Tibial nerve (tissue), 4 donors: ENCODE data around the gene ZKSCAN2. TPM values are rescaled to one million over a fixed set of nuclear protein-coding genes. Genes with fewer than 3 reads are reported as not detected.

Experiments
- DNase-seq, 2 donors: peaks; one replicate each; pipeline ENCODE4 v3.0.0-alpha.2; 2019; ENCODE audit warnings: low spot score in 2 of 2
- H3K27ac ChIP-seq, 4 donors: fragments of 200-600 bp; sonication (generic) in 3 of 4; one replicate each; pipeline ENCODE4 v1.5.1; 2017 to 2019; ENCODE audit warnings: mild to moderate bottlenecking in 1 of 4
- H3K27me3 ChIP-seq, 2 donors: fragments of 200-600 bp; sonication (generic) in 1 of 2; one replicate each; pipeline versions ENCODE4 v1.5.1 to v1.6.0; 2017 to 2019
- H3K36me3 ChIP-seq, 3 donors: fragments of 200-600 bp; sonication (generic); one replicate each; pipeline ENCODE4 v1.5.1; 2018 to 2019
- H3K4me1 ChIP-seq, 4 donors: fragments of 200-600 bp; sonication (generic) in 3 of 4; one replicate each; pipeline ENCODE4 v1.5.1; 2017 to 2019
- H3K4me3 ChIP-seq, 4 donors: fragments of 200-600 bp; sonication (generic) in 3 of 4; one replicate each; pipeline ENCODE4 v1.5.1; 2017 to 2019; ENCODE audit warnings: mild to moderate bottlenecking in 1 of 4, moderate library complexity in 1 of 4
- H3K9me3 ChIP-seq, 4 donors: fragments of 200-600 bp; sonication (generic) in 3 of 4; one replicate each; pipeline ENCODE4 v1.5.1; 2017 to 2019
- CTCF ChIP-seq, 5 experiments: fragments of 200-600 bp in 3 of 5; fragments of 450-650 bp in 2 of 5; sonication (generic) in 3 of 5; IDR thresholded peaks; one replicate each; pipeline ENCODE4 v1.5.1; 2016 to 2019; ENCODE audit warnings: antibody characterized with exemption in 5 of 5, mild to moderate bottlenecking in 3 of 5, moderate library complexity in 2 of 5
- EP300 ChIP-seq, 2 donors: sonication (generic); formaldehyde crosslinking; IDR thresholded peaks; one replicate each; pipeline ENCODE4 v1.6.1; 2017; ENCODE audit warnings: antibody characterized with exemption in 2 of 2, mild to moderate bottlenecking in 1 of 2
- POLR2A ChIP-seq, 2 donors: fragments of 450-650 bp; IDR thresholded peaks; one replicate each; pipeline ENCODE4 v1.6.1; 2017; ENCODE audit warnings: antibody characterized with exemption in 2 of 2, mild to moderate bottlenecking in 2 of 2, moderate library complexity in 2 of 2
- WGBS, 2 donors: methylation state at CpG; one replicate each; pipeline ENCODE4 v1.1.5; 2018; 5-methylcytosine and 5-hydroxymethylcytosine counted together
- total RNA-seq, 4 donors: library from RNA; depleted of rRNA; stranded (reverse); fragments of >200 nt; gene quantifications; one replicate each; pipeline ENCODE4 v1.1.0, GENCODE V29; 2016

Gene ZKSCAN2
- total RNA-seq, 4 donors from 2014 or later = 2.0 to 5.0 (median 4.0) TPM

GRCh38 chr16:25199457-25199856, 58.2 kb downstream of the ZKSCAN2 start:
- TF ChIP-seq POLR2A (IDR thresholded peaks at IDR 0.05) (no peak), CTCF (IDR thresholded peaks at IDR 0.05) (no peak), EP300 (IDR thresholded peaks at IDR 0.05) (no peak)
- H3K27me3 ChIP-seq = no peaks in the 10 kb centered on the region
- WGBS, 2 donors = 89 to 93% methylated on average over 7 of the region's 7 CpGs
- no peak overlapping the region for H3K27ac ChIP-seq
- H3K9me3 ChIP-seq = no peaks in the 10 kb centered on the region
- no peak overlapping the region for H3K4me3 ChIP-seq
- no peaks in the 10 kb centered on the region for H3K4me1 ChIP-seq
- no peak for DNase-seq
- H3K36me3 ChIP-seq = no peaks in the 10 kb centered on the region

DNA sequence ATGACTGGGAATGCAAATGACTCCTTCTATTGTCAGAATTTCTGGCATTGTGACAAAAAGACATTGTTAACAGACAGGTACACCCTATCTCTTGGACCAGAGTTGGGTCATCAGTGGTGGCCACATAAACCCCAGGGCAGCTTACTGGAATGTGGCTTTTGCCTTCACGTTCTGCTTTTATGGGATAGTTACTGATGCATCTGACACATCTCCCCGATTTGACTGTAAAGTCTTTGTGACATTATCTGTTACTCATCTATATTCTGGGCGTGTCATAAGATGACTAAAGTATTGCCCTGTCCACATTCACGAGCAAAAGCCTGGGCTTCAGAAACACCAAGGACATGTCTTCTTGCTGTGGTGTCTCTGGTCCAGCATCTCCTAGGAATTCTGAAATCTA, 59.6 kb downstream of the ZKSCAN2 start:
- 86 to 87% methylated on average over 4 of the region's 4 CpGs for WGBS, 2 donors
- no peaks in the 10 kb centered on the region for H3K9me3 ChIP-seq
- H3K27ac ChIP-seq = no peak overlapping the region
- no peaks in the 10 kb centered on the region for H3K4me1 ChIP-seq
- no peak for DNase-seq
- TF ChIP-seq POLR2A (IDR thresholded peaks at IDR 0.05) = no peak
- no peak for TF ChIP-seq EP300 (IDR thresholded peaks at IDR 0.05)
- no peak for TF ChIP-seq CTCF (IDR thresholded peaks at IDR 0.05)
- H3K27me3 ChIP-seq = no peaks in the 10 kb centered on the region
- H3K4me3 ChIP-seq = no peak overlapping the region
- no peaks in the 10 kb centered on the region for H3K36me3 ChIP-seq

- Histone ChIP-seq H3K27ac (no peak overlapping the region), H3K27me3 (no peaks in the 10 kb centered on the region), H3K9me3 (no peaks in the 10 kb centered on the region), H3K36me3 (peaks cover 0 to 9% (median 0%) of the 10 kb centered on the region in 3 donors), H3K4me3 (no peak overlapping the region), H3K4me1 (no peaks in the 10 kb centered on the region)
- TF ChIP-seq POLR2A (IDR thresholded peaks at IDR 0.05) (no peak), CTCF (IDR thresholded peaks at IDR 0.05) (no peak), EP300 (IDR thresholded peaks at IDR 0.05) (no peak)
- DNase-seq = no peak
- 82 to 85% methylated on average over 7 of the region's 7 CpGs for WGBS, 2 donors
Measured at GRCh38 chr16:25194273-25194878, 63.3 kb downstream of the ZKSCAN2 start.

DNA sequence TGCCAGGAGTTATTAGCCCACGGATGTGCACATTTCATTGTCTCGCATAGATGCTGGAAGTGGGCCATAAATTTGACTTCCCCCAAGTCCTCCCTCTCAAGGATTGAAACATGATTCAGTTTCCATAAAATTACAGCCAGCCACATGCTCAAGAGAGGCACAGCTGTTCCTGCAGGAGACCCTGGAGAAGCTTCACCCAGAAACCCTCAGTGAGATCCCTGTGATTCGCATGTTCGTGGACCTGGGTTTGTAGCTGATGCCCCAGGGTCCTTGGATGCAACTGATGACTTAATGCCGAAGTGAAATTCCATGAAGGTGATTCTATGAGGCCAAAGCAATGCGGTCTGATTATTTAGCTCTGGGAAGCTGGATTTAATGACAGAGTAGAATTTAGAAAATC, 65.5 kb downstream of the ZKSCAN2 start:
- Histone ChIP-seq H3K36me3 (peaks cover 0 to 26% (median 0%) of the 10 kb centered on the region in 3 donors), H3K9me3 (no peaks in the 10 kb centered on the region), H3K27ac (no peak overlapping the region), H3K4me1 (no peaks in the 10 kb centered on the region), H3K27me3 (no peaks in the 10 kb centered on the region), H3K4me3 (no peak overlapping the region)
- DNase-seq = no peak
- TF ChIP-seq EP300 (IDR thresholded peaks at IDR 0.05) (no peak), CTCF (IDR thresholded peaks at IDR 0.05) (no peak), POLR2A (IDR thresholded peaks at IDR 0.05) (no peak)
- 63 to 66% methylated on average over 6 of the region's 6 CpGs for WGBS, 2 donors

- Histone ChIP-seq H3K27ac (no peak overlapping the region), H3K9me3 (no peaks in the 10 kb centered on the region), H3K4me1 (no peaks in the 10 kb centered on the region), H3K4me3 (no peak overlapping the region), H3K36me3 (peaks cover 0 to 26% (median 0%) of the 10 kb centered on the region in 3 donors), H3K27me3 (no peaks in the 10 kb centered on the region)
- no peak for TF ChIP-seq CTCF (IDR thresholded peaks at IDR 0.05)
- TF ChIP-seq EP300 (IDR thresholded peaks at IDR 0.05) = no peak
- TF ChIP-seq POLR2A (IDR thresholded peaks at IDR 0.05) = no peak
- no peak for DNase-seq
- 95 to 97% methylated on average over 6 of the region's 6 CpGs for WGBS, 2 donors
Measured at GRCh38 chr16:25189305-25189704, 68.3 kb downstream of the ZKSCAN2 start.
